Neural crest cell (in vitro differentiated cells): ENCODE measurements around the gene TMEM87B. TPM values are rescaled to one million over a fixed set of nuclear protein-coding genes. Genes with fewer than 3 reads are reported as not detected.

Experiments
- DNase-seq: peaks from one replicate; pipeline ENCODE4 v3.0.0; 2021; ENCODE audit warnings: low read depth, mixed read lengths, low spot score
- H3K27ac Mint-ChIP-seq: one replicate; pipeline ENCODE4 v1.8.0; 2021; ENCODE audit warnings: mild to moderate bottlenecking, mixed read lengths; ENCODE audit not compliant: unreplicated experiment
- H3K27me3 Mint-ChIP-seq: 2 replicates; pipeline ENCODE4 v1.8.0; 2021; ENCODE audit warnings: low read depth, mild to moderate bottlenecking, mixed read lengths
- H3K36me3 Mint-ChIP-seq: 2 replicates; pipeline ENCODE4 v1.8.0; 2021; ENCODE audit warnings: low read depth, mild to moderate bottlenecking, mixed read lengths
- H3K4me1 Mint-ChIP-seq: 2 replicates; pipeline ENCODE4 v1.8.0; 2021; ENCODE audit warnings: mixed read lengths
- H3K4me3 Mint-ChIP-seq: one replicate; pipeline ENCODE4 v1.8.0; 2021; ENCODE audit warnings: mild to moderate bottlenecking, mixed read lengths
- H3K9me3 Mint-ChIP-seq: 2 replicates; pipeline ENCODE4 v1.8.0; 2021; ENCODE audit warnings: mixed read lengths
- total RNA-seq: library from RNA; stranded (reverse); gene quantifications from 2 replicates; pipeline ENCODE4 v1.2.1, GENCODE V29; 2021
- TF ChIP-seq, protein P1 (sequence below): fragments of 200-600 bp; sonication (generic); conservative IDR thresholded peaks from 2 replicates; pipeline ENCODE4 v1.5.0; 2021; ENCODE audit warnings: antibody characterized with exemption, mild to moderate bottlenecking

Gene TMEM87B
- total RNA-seq, 1 donor from 2014 or later, result 6.2 TPM

GRCh38 chr2:112153179-112153490 lies 98.1 kb downstream of the TMEM87B start:
- DNase-seq, result no peak

GRCh38 chr2:112153501-112153900 lies 98.4 kb downstream of the TMEM87B start:
- TF ChIP-seq, protein P1, sequence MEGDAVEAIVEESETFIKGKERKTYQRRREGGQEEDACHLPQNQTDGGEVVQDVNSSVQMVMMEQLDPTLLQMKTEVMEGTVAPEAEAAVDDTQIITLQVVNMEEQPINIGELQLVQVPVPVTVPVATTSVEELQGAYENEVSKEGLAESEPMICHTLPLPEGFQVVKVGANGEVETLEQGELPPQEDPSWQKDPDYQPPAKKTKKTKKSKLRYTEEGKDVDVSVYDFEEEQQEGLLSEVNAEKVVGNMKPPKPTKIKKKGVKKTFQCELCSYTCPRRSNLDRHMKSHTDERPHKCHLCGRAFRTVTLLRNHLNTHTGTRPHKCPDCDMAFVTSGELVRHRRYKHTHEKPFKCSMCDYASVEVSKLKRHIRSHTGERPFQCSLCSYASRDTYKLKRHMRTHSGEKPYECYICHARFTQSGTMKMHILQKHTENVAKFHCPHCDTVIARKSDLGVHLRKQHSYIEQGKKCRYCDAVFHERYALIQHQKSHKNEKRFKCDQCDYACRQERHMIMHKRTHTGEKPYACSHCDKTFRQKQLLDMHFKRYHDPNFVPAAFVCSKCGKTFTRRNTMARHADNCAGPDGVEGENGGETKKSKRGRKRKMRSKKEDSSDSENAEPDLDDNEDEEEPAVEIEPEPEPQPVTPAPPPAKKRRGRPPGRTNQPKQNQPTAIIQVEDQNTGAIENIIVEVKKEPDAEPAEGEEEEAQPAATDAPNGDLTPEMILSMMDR, result no peak
- Mint-ChIP-seq H3K27ac (no peak overlapping the region), H3K36me3 (peaks cover 15% of the 10 kb centered on the region), H3K4me1 (peaks cover 47% of the 10 kb centered on the region), H3K27me3 (no peaks in the 10 kb centered on the region), H3K4me3 (no peak overlapping the region), H3K9me3 (no peaks in the 10 kb centered on the region)
- DNase-seq, result no peak

More at GRCh38 chr2:112153179-112153490, 98.1 kb downstream of the TMEM87B start:
- TF ChIP-seq, protein P1, result no peak
- Mint-ChIP-seq H3K27ac (no peak overlapping the region), H3K36me3 (peaks cover 15% of the 10 kb centered on the region), H3K4me1 (peaks cover 50% of the 10 kb centered on the region), H3K4me3 (no peak overlapping the region), H3K9me3 (no peaks in the 10 kb centered on the region), H3K27me3 (no peaks in the 10 kb centered on the region)

DNA sequence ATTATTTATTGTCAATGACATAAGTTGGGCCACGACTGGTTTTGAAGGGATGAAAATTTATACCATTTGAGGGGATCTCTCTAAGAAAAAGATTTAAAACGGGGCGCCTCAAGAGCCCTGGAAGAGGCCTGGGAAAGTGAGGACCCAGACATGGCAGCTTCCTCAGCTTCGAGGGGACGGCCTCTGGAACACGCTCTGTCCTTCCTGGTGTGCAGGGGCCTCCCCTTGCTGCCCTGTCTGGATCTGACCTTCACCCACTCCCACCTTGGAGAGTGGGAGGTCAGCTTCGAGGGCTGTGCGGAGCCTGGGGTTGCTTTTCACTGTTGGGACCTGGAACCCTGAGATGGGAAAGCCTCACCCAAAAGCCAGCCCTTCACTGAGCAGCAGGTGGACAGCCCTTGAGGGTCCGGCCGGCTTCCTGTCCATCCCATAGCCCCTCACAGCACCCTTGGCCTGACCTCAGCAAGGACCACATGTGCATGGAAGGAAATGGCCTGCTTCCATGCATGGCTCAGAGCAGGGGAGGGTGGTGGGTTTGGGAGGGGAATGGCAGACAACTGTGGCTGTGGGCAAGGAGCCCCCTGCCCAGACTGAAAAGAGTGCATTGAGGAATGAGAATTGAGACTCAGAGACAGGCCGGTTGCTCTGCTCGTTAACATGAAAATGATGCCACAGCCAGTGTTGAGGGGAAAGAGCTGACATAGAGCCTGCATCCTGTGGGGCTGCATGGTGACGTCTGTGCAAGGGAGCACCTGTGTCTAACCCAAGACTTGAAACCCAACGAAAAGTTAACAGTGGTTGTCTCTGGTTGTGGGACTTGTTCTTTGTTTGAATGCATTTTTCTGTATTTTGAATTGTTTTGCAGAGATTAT lies 99.4 kb downstream of the TMEM87B start:
- Mint-ChIP-seq H3K36me3 (peaks cover 17% of the 10 kb centered on the region), H3K9me3 (no peaks in the 10 kb centered on the region), H3K27me3 (no peaks in the 10 kb centered on the region), H3K27ac (no peak overlapping the region), H3K4me3 (no peak overlapping the region), H3K4me1 (peaks cover 37% of the 10 kb centered on the region)
- TF ChIP-seq, protein P1, result no peak
- DNase-seq, result no peak

GRCh38 chr2:112155331-112156151 lies 100.5 kb downstream of the TMEM87B start:
- Mint-ChIP-seq H3K36me3 (peaks cover 19% of the 10 kb centered on the region), H3K27ac (peak overlapping the region; percentile 95), H3K4me3 (peak overlapping the region; percentile 27), H3K9me3 (no peaks in the 10 kb centered on the region), H3K4me1 (peaks cover 26% of the 10 kb centered on the region), H3K27me3 (no peaks in the 10 kb centered on the region)
- no peak for DNase-seq
- TF ChIP-seq, protein P1, result no peak

DNA sequence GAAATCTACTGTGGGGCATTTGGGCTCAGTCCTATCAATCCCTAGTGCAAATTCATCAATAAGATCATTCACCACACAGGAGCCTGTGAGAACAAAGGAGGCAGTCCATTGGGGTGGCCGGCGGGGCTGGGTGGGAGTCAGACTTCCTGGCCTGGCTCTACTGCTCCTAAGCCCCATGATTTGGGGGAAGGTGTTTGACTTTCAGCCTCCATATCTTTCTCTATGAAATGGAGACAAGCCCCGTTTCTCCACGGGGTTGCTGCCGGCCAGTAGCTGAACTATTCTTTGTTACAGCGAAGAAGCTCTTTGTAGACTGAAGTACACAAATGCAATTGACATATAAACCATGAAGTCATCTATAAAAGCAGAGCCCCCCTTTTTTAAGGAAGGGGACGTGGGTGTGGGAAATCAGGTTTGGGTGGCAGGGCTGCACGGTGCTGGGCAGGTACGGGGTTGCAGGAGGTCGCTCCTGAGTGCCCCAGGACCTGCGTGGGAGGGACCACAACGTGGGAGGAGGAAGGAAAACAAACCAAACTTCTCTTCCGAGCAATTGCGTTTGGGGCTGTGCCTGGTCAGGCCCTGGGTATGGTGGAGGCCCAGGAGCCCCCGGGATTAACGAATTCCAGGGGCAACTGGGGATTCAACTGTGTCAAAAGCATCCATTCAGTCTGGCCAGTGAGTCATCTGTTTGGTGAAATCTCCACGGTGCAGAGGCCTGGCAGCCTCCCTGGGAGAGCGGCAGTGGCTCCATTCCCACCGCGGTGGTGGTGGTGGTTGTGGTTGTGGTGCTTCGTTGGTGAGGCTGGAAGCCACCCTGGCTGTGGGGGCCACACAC lies 101.3 kb downstream of the TMEM87B start:
- DNase-seq, result no peak
- H3K4me3 Mint-ChIP-seq, result peak overlapping the region; percentile 27
- H3K36me3 Mint-ChIP-seq, result peaks cover 18% of the 10 kb centered on the region
- TF ChIP-seq, protein P1, result no peak
- peaks cover 18% of the 10 kb centered on the region for H3K4me1 Mint-ChIP-seq
- peak overlapping the region; percentile 95 for H3K27ac Mint-ChIP-seq
- no peaks in the 10 kb centered on the region for H3K27me3 Mint-ChIP-seq
- H3K9me3 Mint-ChIP-seq, result no peaks in the 10 kb centered on the region
